ENCODE data around the gene QSOX1.

DNA sequence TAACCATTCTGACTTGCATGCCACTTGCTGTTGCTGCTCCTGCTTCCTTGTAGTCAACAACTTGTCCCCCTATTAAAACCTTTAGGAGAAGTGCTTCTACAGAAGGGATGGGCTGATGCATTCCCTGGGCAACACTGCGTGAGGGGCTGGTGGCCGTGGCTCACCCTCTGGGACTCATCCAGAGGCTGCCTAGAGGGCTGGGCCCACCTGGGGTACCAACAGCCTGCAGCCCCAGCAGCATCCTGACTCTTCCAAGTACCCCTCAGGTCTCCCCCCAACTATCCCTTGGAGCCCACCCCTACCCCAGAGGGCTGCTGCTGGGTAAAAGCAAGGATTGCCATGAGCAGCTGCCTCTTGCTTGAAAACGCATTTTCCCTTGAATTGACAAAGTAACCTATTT is 40.7 kb downstream of the QSOX1 start:
- TF ChIP-seq POLR2AphosphoS5 (IDR thresholded peaks at IDR 0.05; ENCODE audit: low read depth, low read length) (no peak), POLR2A (IDR thresholded peaks at IDR 0.05; ENCODE audit: low read depth, low read length) (no peak), TAF1 (IDR thresholded peaks at IDR 0.05; ENCODE audit: low read depth, low read length) (no peak)
